Activated T-cell treated with anti-CD3 and anti-CD28 coated beads, Interleukin-2, amount 50 U/mL, for 4 hours (primary cell): ENCODE measurements around the gene XPOT. TPM values are rescaled to one million over a fixed set of nuclear protein-coding genes. Genes with fewer than 3 reads are reported as not detected.
A peak's percentile ranks its signal among the peaks of the same experiment; 100 is the strongest.
"Not testable (repeated sequence)": the region's sequence is repeated elsewhere in the genome, so short reads cannot be mapped to it uniquely, and the experiment has no call there.

Experiments used
- ATAC-seq, 2 donors: fragments of 200-7000 bp; cut with Tn5 transposase; one replicate each; pipeline ENCODE4 v1.10.0; 2021
- DNase-seq: peaks from one replicate; pipeline ENCODE4 v3.0.0-alpha.2; 2020
- H3K27me3 Mint-ChIP-seq: one replicate; pipeline ENCODE4 v1.8.0; 2021; ENCODE audit warnings: low read depth, mixed read lengths
- H3K36me3 Mint-ChIP-seq: one replicate; pipeline ENCODE4 v1.8.0; 2022; ENCODE audit warnings: mixed read lengths; ENCODE audit not compliant: insufficient read depth
- H3K4me1 Mint-ChIP-seq: one replicate; pipeline ENCODE4 v1.8.0; 2021; ENCODE audit warnings: low read depth, mixed read lengths
- H3K4me3 Mint-ChIP-seq: one replicate; pipeline ENCODE4 v1.8.0; 2021; ENCODE audit warnings: mild to moderate bottlenecking, moderate library complexity, mixed read lengths
- H3K9me3 Mint-ChIP-seq: one replicate; pipeline ENCODE4 v1.8.0; 2021; ENCODE audit warnings: mixed read lengths
- total RNA-seq, 3 donors: library from RNA; stranded (reverse); gene quantifications; one replicate each; pipeline ENCODE4 v1.2.1, GENCODE V29; 2021

XPOT gene, protein sequence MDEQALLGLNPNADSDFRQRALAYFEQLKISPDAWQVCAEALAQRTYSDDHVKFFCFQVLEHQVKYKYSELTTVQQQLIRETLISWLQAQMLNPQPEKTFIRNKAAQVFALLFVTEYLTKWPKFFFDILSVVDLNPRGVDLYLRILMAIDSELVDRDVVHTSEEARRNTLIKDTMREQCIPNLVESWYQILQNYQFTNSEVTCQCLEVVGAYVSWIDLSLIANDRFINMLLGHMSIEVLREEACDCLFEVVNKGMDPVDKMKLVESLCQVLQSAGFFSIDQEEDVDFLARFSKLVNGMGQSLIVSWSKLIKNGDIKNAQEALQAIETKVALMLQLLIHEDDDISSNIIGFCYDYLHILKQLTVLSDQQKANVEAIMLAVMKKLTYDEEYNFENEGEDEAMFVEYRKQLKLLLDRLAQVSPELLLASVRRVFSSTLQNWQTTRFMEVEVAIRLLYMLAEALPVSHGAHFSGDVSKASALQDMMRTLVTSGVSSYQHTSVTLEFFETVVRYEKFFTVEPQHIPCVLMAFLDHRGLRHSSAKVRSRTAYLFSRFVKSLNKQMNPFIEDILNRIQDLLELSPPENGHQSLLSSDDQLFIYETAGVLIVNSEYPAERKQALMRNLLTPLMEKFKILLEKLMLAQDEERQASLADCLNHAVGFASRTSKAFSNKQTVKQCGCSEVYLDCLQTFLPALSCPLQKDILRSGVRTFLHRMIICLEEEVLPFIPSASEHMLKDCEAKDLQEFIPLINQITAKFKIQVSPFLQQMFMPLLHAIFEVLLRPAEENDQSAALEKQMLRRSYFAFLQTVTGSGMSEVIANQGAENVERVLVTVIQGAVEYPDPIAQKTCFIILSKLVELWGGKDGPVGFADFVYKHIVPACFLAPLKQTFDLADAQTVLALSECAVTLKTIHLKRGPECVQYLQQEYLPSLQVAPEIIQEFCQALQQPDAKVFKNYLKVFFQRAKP
- 100 to 1,000 TPM; 130 to 143 (median 132) TPM for total RNA-seq

DNA sequence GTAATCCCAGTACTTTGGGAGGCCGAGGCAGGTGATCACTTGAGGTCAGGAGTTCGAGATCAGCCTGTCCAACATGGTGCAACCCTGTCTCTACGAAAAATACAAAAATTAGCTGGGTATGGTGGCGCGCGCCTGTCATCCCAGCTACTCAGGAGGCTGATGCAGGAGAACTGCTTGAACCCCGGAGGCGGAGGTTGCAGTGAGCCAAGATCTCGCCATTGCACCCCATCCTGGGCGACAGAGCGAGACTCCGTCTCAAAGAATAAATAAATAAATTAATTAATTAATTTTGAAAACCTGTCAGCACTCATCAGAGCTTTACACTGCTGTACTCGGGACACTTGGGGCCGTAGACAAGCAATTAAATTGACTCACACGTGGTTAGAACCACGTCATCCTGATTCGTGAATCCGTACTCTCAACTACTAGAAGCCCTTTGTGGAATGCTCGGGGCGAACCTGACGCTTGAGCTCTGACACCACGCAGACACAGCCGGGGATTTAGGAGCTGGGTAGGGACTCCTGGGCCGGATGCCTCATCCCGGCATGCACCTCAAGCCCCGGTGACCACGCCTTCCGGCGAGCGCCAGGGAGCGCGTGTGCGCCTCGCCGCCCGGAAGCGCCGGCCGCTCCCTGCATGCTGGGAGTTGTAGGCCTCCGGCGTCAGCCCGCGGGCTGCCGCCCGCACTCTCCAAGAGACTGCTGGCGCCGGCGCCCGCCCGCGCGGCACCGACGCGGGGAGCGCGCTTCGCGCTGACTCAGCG, at the start of gene XPOT:
Gene XPOT (plus strand): TSS at position 686 of the 763 bp plus-strand sequence. CDS start 5,644 bp downstream, outside the sequence.
- DNase-seq (peak; percentile 90), ATAC-seq (peak; percentile 93 to 94)
- Mint-ChIP-seq H3K27me3 (no peaks in the 10 kb centered on the region), H3K4me3 (peak within 1 kb of the TSS; percentile 97), H3K9me3 (no peaks in the 10 kb centered on the region), H3K4me1 (peaks cover 30% of the 10 kb centered on the region), H3K36me3 (no peaks in the 10 kb centered on the region)

DNA sequence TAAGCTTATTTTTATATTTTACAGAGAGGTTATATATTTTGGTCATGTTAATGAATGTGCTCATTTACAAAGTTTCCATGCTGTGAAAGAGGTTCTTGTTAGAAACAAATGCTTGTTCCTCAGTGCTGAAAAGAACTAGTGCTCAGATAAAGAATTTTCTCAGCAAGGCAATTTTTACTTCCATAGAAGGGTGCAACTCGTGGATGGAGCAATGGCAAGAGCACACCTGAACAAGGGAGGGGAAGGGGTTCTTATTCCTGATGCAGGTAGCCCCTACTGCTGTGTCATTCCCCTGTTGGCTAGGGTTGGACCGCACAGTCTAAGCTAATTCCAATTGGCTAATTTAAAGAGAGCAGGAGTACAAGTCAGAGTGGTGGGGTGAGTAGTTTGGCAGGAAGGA, 48.0 kb upstream of the XPOT start:
- H3K9me3 Mint-ChIP-seq, H3K36me3 Mint-ChIP-seq, H3K4me3 Mint-ChIP-seq, H3K4me1 Mint-ChIP-seq, DNase-seq, H3K27me3 Mint-ChIP-seq, ATAC-seq: not testable (repeated sequence)

DNA sequence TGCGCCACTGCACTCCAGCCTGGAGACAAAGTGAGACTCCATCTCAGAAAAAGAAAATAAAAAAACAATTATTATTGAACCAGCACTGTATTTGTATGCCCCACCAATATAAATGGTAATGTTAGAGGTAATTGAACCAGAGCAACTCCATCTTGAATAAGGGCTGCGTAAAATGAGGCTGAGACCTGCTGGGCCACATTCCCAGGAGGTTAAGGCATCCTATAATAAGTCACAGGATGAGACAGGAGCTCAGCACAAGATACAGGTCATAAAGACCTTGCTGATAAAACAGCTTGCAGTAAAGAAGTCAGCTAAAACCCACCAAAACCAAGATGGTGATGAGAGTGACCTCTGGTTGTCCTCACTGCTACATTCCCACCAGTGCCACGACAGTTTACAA, 43.0 kb upstream of the XPOT start:
- H3K4me3 Mint-ChIP-seq, DNase-seq, H3K27me3 Mint-ChIP-seq, H3K9me3 Mint-ChIP-seq, ATAC-seq, H3K36me3 Mint-ChIP-seq, H3K4me1 Mint-ChIP-seq: not testable (repeated sequence)

DNA sequence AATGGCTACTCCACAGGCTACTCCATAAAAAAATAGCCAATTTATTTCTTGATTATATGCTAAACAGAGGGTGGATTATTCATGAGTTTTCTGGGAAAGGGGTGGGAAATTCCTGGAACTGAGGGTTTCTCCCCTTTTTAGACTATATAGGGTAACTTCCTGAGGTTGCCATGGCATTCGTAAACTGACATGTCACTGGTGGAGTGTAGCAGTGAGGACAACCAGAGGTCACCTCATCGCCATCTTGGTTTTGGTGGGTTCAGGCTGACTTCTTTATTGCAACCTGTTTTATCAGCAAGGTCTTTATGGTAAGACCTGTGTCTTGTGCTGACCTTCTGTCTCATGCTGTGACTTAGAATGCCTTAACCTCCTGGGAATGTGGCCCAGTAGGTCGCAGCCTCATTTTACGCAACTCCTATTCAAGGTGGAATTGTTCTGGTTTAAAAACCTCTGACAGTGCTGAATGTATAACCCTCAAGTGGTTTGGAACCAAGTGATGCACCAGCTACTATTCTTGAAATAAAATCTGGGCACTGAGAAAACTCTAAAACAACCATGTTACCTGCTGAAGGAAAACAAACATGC, 41.4 kb upstream of the XPOT start:
- Mint-ChIP-seq H3K27me3 (no peaks in the 10 kb centered on the region), H3K4me3 (no peak overlapping the region)

DNA sequence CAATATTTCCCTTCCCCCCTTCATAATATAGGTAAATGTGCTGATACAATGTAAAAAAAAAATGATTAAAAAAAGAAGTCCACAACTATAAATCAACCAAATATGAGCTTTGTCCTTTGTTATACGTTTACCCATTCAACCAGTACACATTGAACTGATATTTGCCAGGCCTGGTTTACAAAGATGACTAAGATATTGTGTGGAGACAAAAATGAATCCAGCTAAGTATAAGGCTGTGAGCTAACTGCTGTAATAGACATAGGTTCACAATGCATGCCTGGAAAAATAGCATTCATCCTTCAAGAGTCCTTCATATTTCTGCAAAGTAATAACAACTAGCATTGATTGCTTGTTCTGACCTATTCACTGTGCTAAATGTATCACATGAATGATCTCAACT, 20.5 kb upstream of the XPOT start:
- Mint-ChIP-seq H3K4me1 (peaks cover 31% of the 10 kb centered on the region), H3K27me3 (no peaks in the 10 kb centered on the region), H3K36me3 (no peaks in the 10 kb centered on the region), H3K4me3 (no peak overlapping the region), H3K9me3 (peaks cover 18% of the 10 kb centered on the region)
- ATAC-seq (no peak), DNase-seq (no peak)

More for the DNA sequence above, 41.4 kb upstream of the XPOT start:
- H3K36me3 Mint-ChIP-seq, result no peaks in the 10 kb centered on the region
- ATAC-seq (no peak), DNase-seq (no peak)
- H3K9me3 Mint-ChIP-seq, result no peaks in the 10 kb centered on the region
- no peaks in the 10 kb centered on the region for H3K4me1 Mint-ChIP-seq

DNA sequence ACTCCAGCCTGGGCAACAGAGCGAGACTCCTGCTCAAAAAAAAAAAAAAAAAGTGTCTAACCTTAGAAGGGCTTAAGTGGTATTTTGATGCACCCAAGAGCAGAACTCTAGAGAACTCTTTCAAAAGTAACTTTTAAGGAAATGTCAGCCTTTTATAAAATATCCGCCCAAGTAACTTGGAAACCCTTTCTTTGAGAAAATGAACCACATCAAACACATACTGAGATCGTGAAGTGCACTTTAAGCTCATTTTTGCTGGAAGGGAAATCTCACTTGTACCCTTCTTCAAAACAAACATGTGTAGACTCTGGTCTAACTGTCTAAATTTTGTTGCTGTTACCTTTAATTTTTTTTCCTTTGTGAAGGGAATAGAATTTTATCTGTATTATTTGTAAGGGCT, 19.2 kb upstream of the XPOT start:
- peaks cover 34% of the 10 kb centered on the region for H3K4me1 Mint-ChIP-seq
- H3K27me3 Mint-ChIP-seq, result no peaks in the 10 kb centered on the region
- H3K4me3 Mint-ChIP-seq, result peak overlapping the region; percentile 53
- no peaks in the 10 kb centered on the region for H3K36me3 Mint-ChIP-seq
- DNase-seq, result no peak
- peak in 1 of 2 donors; percentile 32 for ATAC-seq
- H3K9me3 Mint-ChIP-seq, result peaks cover 18% of the 10 kb centered on the region

DNA sequence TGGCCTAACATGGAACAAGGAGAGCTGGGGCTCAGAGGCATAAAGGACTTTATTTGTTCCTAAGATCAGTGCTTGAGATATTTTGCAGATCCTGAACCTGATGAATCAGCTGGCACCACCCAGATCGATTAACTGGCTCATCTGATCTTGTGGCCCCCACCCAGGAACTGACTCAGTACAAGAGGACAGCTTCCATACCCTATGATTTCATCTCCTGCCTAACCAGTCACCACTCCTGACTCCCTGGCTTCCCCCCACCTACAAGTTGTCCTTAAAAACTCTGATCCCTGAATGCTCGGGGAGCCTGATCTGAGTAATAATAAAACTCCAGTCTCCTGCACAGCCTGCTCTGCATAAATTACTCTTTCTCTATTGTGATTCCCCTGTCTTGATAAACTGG, 18.7 kb upstream of the XPOT start:
- H3K4me3 Mint-ChIP-seq, result peak overlapping the region; percentile 53
- ATAC-seq, result peak; percentile 82 to 90
- peaks cover 14% of the 10 kb centered on the region for H3K9me3 Mint-ChIP-seq
- peak; percentile 23 for DNase-seq
- no peaks in the 10 kb centered on the region for H3K36me3 Mint-ChIP-seq
- no peaks in the 10 kb centered on the region for H3K27me3 Mint-ChIP-seq
- peaks cover 34% of the 10 kb centered on the region for H3K4me1 Mint-ChIP-seq

DNA sequence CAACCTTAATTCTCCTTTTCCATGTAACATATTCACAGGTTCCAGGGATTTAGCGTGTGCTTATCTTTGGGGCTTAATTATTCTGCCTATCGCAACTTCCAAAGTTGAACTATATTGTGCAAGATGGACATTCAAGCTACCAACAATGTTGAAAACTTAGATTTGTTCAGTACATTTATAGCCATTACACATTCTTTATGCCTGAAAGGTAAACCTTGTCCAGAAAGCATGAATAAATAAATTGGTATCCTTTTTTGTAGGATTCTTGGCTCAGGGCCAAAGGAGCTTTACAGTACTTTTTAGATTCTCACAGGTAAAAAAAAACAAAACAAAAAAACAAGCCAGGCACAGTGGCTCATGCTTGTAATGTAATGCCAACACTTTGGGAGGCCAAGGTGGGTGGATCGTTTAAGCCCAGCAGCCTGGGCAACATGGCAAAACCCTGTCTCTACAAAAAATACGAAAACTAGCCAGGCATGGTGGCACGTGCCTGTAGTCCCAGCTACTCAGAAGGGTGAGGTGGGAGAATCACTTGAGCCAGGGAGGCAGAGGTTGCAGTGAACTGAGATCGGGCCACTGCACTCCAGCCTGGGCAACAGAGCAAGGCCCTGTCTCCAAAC, 16.9 kb upstream of the XPOT start:
- Mint-ChIP-seq H3K4me3 (no peak overlapping the region), H3K27me3 (peaks cover 4% of the 10 kb centered on the region), H3K9me3 (no peaks in the 10 kb centered on the region), H3K36me3 (no peaks in the 10 kb centered on the region), H3K4me1 (peaks cover 33% of the 10 kb centered on the region)
- no peak for ATAC-seq
- DNase-seq, result no peak

DNA sequence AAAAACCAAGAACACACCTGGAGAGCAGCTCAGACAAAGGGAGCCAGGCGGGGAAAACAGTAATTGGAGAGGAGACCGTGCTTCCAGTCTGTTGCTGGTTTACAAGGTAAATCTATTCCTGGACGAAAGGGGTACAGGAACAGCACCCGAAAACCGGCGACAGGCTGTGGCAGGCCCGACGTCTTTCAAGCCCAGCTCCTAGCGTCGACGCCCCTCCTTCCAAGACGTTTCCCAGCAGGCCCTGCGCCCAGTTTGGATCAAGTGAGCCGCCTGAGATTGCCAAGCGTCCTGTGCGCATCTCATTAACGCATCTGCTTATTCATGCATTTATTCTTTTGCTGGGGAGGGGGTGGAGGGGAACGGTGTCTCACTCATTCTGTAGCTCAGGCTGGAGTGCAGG, 15.0 kb upstream of the XPOT start:
- Mint-ChIP-seq H3K4me1 (peaks cover 30% of the 10 kb centered on the region), H3K36me3 (no peaks in the 10 kb centered on the region), H3K9me3 (no peaks in the 10 kb centered on the region), H3K27me3 (peaks cover 4% of the 10 kb centered on the region), H3K4me3 (no peak overlapping the region)
- ATAC-seq (no peak), DNase-seq (no peak)

DNA sequence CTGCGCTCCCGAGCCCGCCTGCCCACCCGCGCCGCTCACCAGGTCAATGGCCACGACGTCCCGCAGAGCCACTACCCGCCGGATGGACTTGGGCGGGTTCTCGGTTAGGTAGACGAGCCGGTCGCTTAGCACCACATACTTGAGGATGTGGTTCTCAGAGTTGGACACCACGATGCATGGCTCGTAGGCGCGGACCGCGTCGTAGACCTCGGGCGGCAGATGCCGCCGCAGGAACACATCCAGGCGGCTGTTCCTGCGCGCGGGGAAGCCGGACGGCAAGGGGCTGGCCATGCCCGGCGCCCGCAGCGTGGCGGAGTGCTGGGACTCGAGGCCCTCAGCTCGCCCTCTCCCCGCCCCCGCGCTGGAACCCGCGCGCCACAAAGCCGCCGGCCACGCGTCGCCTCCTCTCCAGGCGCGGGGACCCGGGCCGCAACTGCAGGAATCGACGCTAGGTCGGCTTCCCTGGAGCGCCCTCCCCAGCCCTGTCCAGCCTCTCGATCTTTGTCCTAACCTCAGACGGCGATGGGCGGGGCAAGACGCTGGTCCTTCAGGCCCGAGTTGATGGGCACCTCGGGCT, 13.8 kb upstream of the XPOT start, which contains the start of gene C12orf56:
Gene C12orf56 (minus strand): TSS at position 484 of the 577 bp plus-strand sequence. CDS start 193 bp downstream, at position 291.
- peak; percentile 39 to 47 for ATAC-seq
- Mint-ChIP-seq H3K4me3 (peak within 1 kb of the TSS; percentile 78), H3K4me1 (peaks cover 18% of the 10 kb centered on the region), H3K27me3 (peaks cover 4% of the 10 kb centered on the region), H3K9me3 (no peaks in the 10 kb centered on the region), H3K36me3 (no peaks in the 10 kb centered on the region)
- DNase-seq, result no peak

DNA sequence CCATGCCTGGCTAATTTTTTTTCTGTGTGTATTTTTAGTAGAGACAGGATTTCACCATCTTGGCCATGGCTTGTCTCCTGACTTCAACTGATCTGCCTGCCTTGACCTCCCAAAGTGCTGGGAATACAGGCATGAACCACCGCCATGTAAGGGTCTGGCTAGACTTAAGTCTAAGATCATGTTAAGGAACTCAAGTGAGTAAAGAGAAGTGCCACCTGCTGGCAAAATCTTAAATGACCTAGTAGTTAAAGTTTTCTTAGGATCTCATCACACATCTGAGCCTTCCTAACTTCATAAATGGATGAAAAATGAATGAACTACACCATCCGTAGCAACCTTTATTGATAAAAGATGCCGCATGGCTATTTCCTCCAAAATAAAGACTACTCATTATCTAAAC, 12.0 kb upstream of the XPOT start:
- DNase-seq (no peak), ATAC-seq (peak in 1 of 2 donors; percentile 50)
- Mint-ChIP-seq H3K4me3 (no peak overlapping the region), H3K9me3 (no peaks in the 10 kb centered on the region), H3K4me1 (peaks cover 7% of the 10 kb centered on the region), H3K36me3 (no peaks in the 10 kb centered on the region), H3K27me3 (peaks cover 4% of the 10 kb centered on the region)

DNA sequence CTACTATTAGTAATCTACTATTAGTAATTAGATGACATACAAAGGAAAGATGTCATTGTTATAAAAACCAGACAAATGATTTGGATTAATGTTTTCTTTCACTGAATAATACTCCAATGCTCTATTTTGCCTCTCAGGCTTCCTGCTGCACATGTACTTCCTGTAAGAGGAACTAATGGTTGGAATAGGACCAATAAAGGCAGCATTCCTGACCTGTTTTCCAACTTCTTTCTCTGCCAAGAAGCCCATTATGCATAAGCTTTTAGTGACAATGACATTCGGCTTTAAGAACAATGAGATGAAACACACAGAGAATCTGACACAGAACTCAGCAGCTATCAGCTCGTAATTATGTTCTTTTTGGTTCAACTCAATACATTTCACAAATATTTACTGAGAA, 8.5 kb upstream of the XPOT start:
- peaks cover 2% of the 10 kb centered on the region for H3K27me3 Mint-ChIP-seq
- ATAC-seq (no peak), DNase-seq (no peak)
- H3K4me3 Mint-ChIP-seq, result no peak overlapping the region
- H3K36me3 Mint-ChIP-seq, result no peaks in the 10 kb centered on the region
- H3K4me1 Mint-ChIP-seq, result peaks cover 10% of the 10 kb centered on the region
- H3K9me3 Mint-ChIP-seq, result no peaks in the 10 kb centered on the region

DNA sequence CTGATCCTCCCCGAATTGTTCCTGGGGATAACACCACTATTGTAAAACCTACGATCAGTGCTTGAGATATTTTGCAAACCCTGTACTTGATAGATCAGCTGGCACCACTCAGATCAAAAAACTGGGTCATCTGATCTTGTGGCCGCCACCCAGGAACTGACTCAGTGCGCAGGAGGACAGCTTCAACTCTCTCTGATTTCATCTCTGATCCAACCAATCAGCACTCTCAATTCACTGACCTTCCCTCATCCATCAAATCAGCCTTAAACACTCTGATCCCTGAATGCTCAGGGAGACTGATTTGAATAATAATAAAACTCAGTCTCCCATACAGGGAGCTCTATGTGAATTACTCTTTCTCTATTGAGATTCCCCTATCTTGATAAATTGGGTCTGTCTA, 4.2 kb upstream of the XPOT start:
- Mint-ChIP-seq H3K27me3 (no peaks in the 10 kb centered on the region), H3K36me3 (no peaks in the 10 kb centered on the region), H3K4me3 (peak overlapping the region; percentile 39), H3K4me1 (peaks cover 12% of the 10 kb centered on the region), H3K9me3 (no peaks in the 10 kb centered on the region)
- ATAC-seq (no peak), DNase-seq (no peak)
